Osteocyte (in vitro differentiated cells): ENCODE measurements around the gene GMCL1. TPM values are rescaled to one million over a fixed set of nuclear protein-coding genes. Genes with fewer than 3 reads are reported as not detected.

Experiments
- DNase-seq: peaks from one replicate; pipeline ENCODE4 v3.0.0; 2021; ENCODE audit warnings: mixed read lengths; ENCODE audit not compliant: unreplicated experiment; ENCODE audit errors: extremely low spot score
- H3K27ac Mint-ChIP-seq: one replicate; pipeline ENCODE4 v1.8.0; 2021; ENCODE audit warnings: mild to moderate bottlenecking, mixed read lengths; ENCODE audit not compliant: unreplicated experiment
- H3K27me3 Mint-ChIP-seq: one replicate; pipeline ENCODE4 v1.8.0; 2021; ENCODE audit warnings: mixed read lengths; ENCODE audit not compliant: unreplicated experiment
- H3K36me3 Mint-ChIP-seq: one replicate; pipeline ENCODE4 v1.8.0; 2021; ENCODE audit warnings: mixed read lengths; ENCODE audit not compliant: unreplicated experiment
- H3K4me1 Mint-ChIP-seq: one replicate; pipeline ENCODE4 v1.8.0; 2021; ENCODE audit warnings: mixed read lengths; ENCODE audit not compliant: unreplicated experiment
- H3K4me3 Mint-ChIP-seq: one replicate; pipeline ENCODE4 v1.8.0; 2021; ENCODE audit warnings: mild to moderate bottlenecking, moderate library complexity, mixed read lengths; ENCODE audit not compliant: unreplicated experiment
- H3K9me3 Mint-ChIP-seq: one replicate; pipeline ENCODE4 v1.8.0; 2021; ENCODE audit warnings: mixed read lengths; ENCODE audit not compliant: unreplicated experiment
- CTCF ChIP-seq: fragments of 200-600 bp; sonication (generic); IDR thresholded peaks from 2 replicates; pipeline ENCODE4 v1.5.0; 2021; ENCODE audit warnings: antibody characterized with exemption, mild to moderate bottlenecking, moderate library complexity
- total RNA-seq: library from RNA; stranded (reverse); gene quantifications from 2 replicates; pipeline ENCODE4 v1.2.1, GENCODE V29; 2021

Gene GMCL1
- total RNA-seq, 1 donor from 2014 or later: 16.1 TPM

GRCh38 chr2:69836316-69836715 lies 6.9 kb downstream of the GMCL1 start:
- no peaks in the 10 kb centered on the region for H3K9me3 Mint-ChIP-seq
- peaks cover 5% of the 10 kb centered on the region for H3K4me1 Mint-ChIP-seq
- peaks cover 7% of the 10 kb centered on the region for H3K36me3 Mint-ChIP-seq
- no peak overlapping the region for H3K27ac Mint-ChIP-seq
- TF ChIP-seq CTCF: no peak
- no peaks in the 10 kb centered on the region for H3K27me3 Mint-ChIP-seq
- no peak for DNase-seq
- H3K4me3 Mint-ChIP-seq: no peak overlapping the region

- peaks cover 14% of the 10 kb centered on the region for H3K36me3 Mint-ChIP-seq
- DNase-seq: no peak
- no peak overlapping the region for H3K4me3 Mint-ChIP-seq
- H3K27me3 Mint-ChIP-seq: no peaks in the 10 kb centered on the region
- H3K9me3 Mint-ChIP-seq: no peaks in the 10 kb centered on the region
- no peak for TF ChIP-seq CTCF
- no peak overlapping the region for H3K27ac Mint-ChIP-seq
- H3K4me1 Mint-ChIP-seq: no peaks in the 10 kb centered on the region
Observed at GRCh38 chr2:69837533-69837932, 8.1 kb downstream of the GMCL1 start.

GRCh38 chr2:69843993-69844392 lies 14.5 kb downstream of the GMCL1 start:
- H3K4me1 Mint-ChIP-seq: no peaks in the 10 kb centered on the region
- H3K27me3 Mint-ChIP-seq: no peaks in the 10 kb centered on the region
- no peak for DNase-seq
- H3K36me3 Mint-ChIP-seq: peaks cover 31% of the 10 kb centered on the region
- no peak overlapping the region for H3K27ac Mint-ChIP-seq
- H3K4me3 Mint-ChIP-seq: no peak overlapping the region
- TF ChIP-seq CTCF: no peak
- H3K9me3 Mint-ChIP-seq: no peaks in the 10 kb centered on the region

- H3K27me3 Mint-ChIP-seq: no peaks in the 10 kb centered on the region
- no peak overlapping the region for H3K4me3 Mint-ChIP-seq
- H3K27ac Mint-ChIP-seq: no peak overlapping the region
- H3K36me3 Mint-ChIP-seq: peaks cover 32% of the 10 kb centered on the region
- H3K4me1 Mint-ChIP-seq: no peaks in the 10 kb centered on the region
- TF ChIP-seq CTCF: no peak
- no peak for DNase-seq
- no peaks in the 10 kb centered on the region for H3K9me3 Mint-ChIP-seq
Observed at GRCh38 chr2:69844560-69844959, 15.1 kb downstream of the GMCL1 start.

GRCh38 chr2:69846182-69847067 lies 17.0 kb downstream of the GMCL1 start:
- Mint-ChIP-seq H3K27me3 (no peaks in the 10 kb centered on the region), H3K9me3 (no peaks in the 10 kb centered on the region), H3K4me1 (no peaks in the 10 kb centered on the region), H3K27ac (no peak overlapping the region), H3K4me3 (no peak overlapping the region), H3K36me3 (peaks cover 35% of the 10 kb centered on the region)
- TF ChIP-seq CTCF: no peak
- no peak for DNase-seq
